Keratinocyte (primary cell): ENCODE measurements around the gene ALCAM.

Experiments used
- EZH2 ChIP-seq: IDR thresholded peaks from one replicate; pipeline ENCODE4 v1.6.1; 2012; ENCODE audit warnings: inconsistent platforms, mild to moderate bottlenecking, low read length, moderate library complexity
- TF ChIP-seq, protein P1 (sequence below), 3 experiments: IDR thresholded peaks in 1 of 3; conservative IDR thresholded peaks in 1 of 3; optimal IDR thresholded peaks in 1 of 3; 2 replicates in 2 of 3; 3 replicates in 1 of 3; pipeline versions ENCODE3 to v1.5.1; 2011; ENCODE audit warnings: low read length in 3 of 3, mild to moderate bottlenecking in 3 of 3, moderate library complexity in 2 of 3, control low read depth in 1 of 3, inconsistent platforms in 1 of 3; ENCODE audit not compliant: insufficient read depth in 2 of 3; ENCODE audit errors: extremely low read depth in 1 of 3

DNA sequence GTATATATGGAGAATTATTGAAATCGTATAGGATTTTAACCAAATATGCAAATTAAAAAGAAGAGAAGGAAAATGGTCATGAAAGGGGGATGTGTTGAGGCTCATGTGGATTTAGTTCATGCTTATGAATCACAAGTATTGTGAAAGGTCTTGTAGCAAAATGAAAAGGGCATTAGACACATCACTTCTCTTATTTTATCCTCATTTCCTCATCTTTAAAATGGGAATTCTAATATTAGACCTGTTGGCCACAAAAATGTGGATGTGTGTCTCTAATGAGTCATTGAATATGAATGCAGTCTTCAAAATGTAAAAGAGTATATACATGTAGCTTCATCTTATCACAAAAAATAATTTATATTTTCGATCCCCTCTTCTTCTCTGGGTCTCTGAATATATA is 14.9 kb upstream of the ALCAM start:
- TF ChIP-seq EZH2 = no peak
- TF ChIP-seq, protein P1, sequence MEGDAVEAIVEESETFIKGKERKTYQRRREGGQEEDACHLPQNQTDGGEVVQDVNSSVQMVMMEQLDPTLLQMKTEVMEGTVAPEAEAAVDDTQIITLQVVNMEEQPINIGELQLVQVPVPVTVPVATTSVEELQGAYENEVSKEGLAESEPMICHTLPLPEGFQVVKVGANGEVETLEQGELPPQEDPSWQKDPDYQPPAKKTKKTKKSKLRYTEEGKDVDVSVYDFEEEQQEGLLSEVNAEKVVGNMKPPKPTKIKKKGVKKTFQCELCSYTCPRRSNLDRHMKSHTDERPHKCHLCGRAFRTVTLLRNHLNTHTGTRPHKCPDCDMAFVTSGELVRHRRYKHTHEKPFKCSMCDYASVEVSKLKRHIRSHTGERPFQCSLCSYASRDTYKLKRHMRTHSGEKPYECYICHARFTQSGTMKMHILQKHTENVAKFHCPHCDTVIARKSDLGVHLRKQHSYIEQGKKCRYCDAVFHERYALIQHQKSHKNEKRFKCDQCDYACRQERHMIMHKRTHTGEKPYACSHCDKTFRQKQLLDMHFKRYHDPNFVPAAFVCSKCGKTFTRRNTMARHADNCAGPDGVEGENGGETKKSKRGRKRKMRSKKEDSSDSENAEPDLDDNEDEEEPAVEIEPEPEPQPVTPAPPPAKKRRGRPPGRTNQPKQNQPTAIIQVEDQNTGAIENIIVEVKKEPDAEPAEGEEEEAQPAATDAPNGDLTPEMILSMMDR (optimal IDR thresholded peaks at IDR 0.05 in 1 of 3, IDR thresholded peaks at IDR 0.05 in 1 of 3, conservative IDR thresholded peaks at IDR 0.05 in 1 of 3; ENCODE audit: extremely low read depth in 1 of 3, insufficient read depth in 2 of 3, low read length in 3 of 3) = no peak
